Psoas muscle (tissue), 8 donors: Measurements from ENCODE around the gene MRPS26. TPM values are rescaled to one million over a fixed set of nuclear protein-coding genes. Genes with fewer than 3 reads are reported as not detected.

Experiments used
- ATAC-seq, 4 donors: fragments of 200-7000 bp; cut with Tn5 transposase; one replicate each; pipeline ENCODE4 v1.9.1; 2020; ENCODE audit warnings: moderate library complexity in 3 of 4, mild to moderate bottlenecking in 2 of 4
- DNase-seq, 2 donors: peaks; one replicate each; pipeline ENCODE4 v3.0.0-alpha.2; 2020
- H3K27ac ChIP-seq: fragments of 200-600 bp; one replicate; pipeline ENCODE4 v1.8.0; 2022
- H3K27me3 ChIP-seq, 3 donors: fragments of 200-600 bp in 1 of 3; one replicate each; pipeline versions ENCODE4 v1.6.1 to v1.8.0; 2013 to 2022; ENCODE audit warnings: low read length in 2 of 3, mild to moderate bottlenecking in 2 of 3, moderate library complexity in 1 of 3; ENCODE audit not compliant: insufficient read depth in 3 of 3
- H3K36me3 ChIP-seq, 2 donors: fragments of 200-600 bp in 1 of 2; one replicate each; pipeline versions ENCODE4 v1.6.1 to v1.8.0; 2013 to 2022; ENCODE audit warnings: low read depth in 1 of 2, mild to moderate bottlenecking in 1 of 2, moderate library complexity in 1 of 2; ENCODE audit not compliant: insufficient read depth in 1 of 2
- H3K4me1 ChIP-seq: fragments of 200-600 bp; one replicate; pipeline ENCODE4 v1.8.0; 2022
- H3K4me3 ChIP-seq: fragments of 200-600 bp; one replicate; pipeline ENCODE4 v1.8.0; 2022; ENCODE audit warnings: mild to moderate bottlenecking
- H3K9me3 ChIP-seq: fragments of 200-600 bp; one replicate; pipeline ENCODE4 v1.8.0; 2022
- CTCF ChIP-seq: fragments of 200-600 bp; IDR thresholded peaks from one replicate; pipeline ENCODE4 v1.8.0; 2022; ENCODE audit warnings: antibody characterized with exemption
- WGBS, 3 donors: extraction: QIAGEN DNeasy Blood & Tissue Kit; methylation state at CpG; one replicate each; pipeline versions ENCODE4 v1.1.6 to v1.1.7; 2013; 5-methylcytosine and 5-hydroxymethylcytosine counted together
- intact Hi-C, 2 donors: fragments of 100-400 bp; cut with DNase I; formaldehyde crosslinking; loops; one replicate each; pipeline versions ENCODE4 v1.11.0 to v1.14.2; 2022
- long read RNA-seq, 2 donors: library from polyadenylated mRNA; unstranded; transcript quantifications; one replicate each; pipeline ENCODE4 v2.0.0, GENCODE V29; 2021
- polyA plus RNA-seq, 3 donors: library from polyadenylated mRNA; stranded (reverse); fragments of 200-250 nt; gene quantifications; one replicate each; pipeline ENCODE4 v1.2.3, GENCODE V29; 2013
- total RNA-seq, 4 donors: library from RNA; stranded (reverse); fragmentation: NEBNext Ultra II Directional in 2 of 4; extraction: Animal tissue kit (Norgen Biotek cat#: 25700) in 2 of 4; gene quantifications; one replicate each; pipeline versions ENCODE4 v1.2.1 to v1.2.4, GENCODE V29; 2021 to 2023
- donor health status: healthy with polysubstance abuse.
- donor health status: DM: no; HTN: no; CAD: no; lungs with moderate emphysema.
- donor health status: Bipolar disorder and iron deficiency.
- donor health status: healthy.
- donor health status: DM: yes; HTN: yes; CAD: no.
- donor health status: DM: no; HTN: no; CAD: no.
- donor health status: DM: no; HTN: no; CAD: no.
- donor health status: DM: yes; HTN: yes; CAD: no.

Gene MRPS26
- total RNA-seq (10 to 100 TPM; 42.8 to 49.0 (median 44.7) TPM), polyA plus RNA-seq (100 to 1,000 TPM in 1 of 3 donors, 10 to 100 TPM in 2; 51.6 to 150 (median 68.7) TPM)
- long read RNA-seq, donor 1, transcript MRPS26-201 (4 exons, 1,127 nt): major isoform, 52 of 58 reads
- long read RNA-seq, donor 1, partial matches to known transcripts: 4 of 58 reads
- long read RNA-seq, donor 1, other reads (novel, unspliced or antisense): 2 of 58 reads
- long read RNA-seq, donor 2, transcript MRPS26-201 (4 exons, 1,127 nt): major isoform, 112 of 121 reads
- long read RNA-seq, donor 2, partial matches to known transcripts: 5 of 121 reads
- long read RNA-seq, donor 2, other reads (novel, unspliced or antisense): 4 of 121 reads

DNA sequence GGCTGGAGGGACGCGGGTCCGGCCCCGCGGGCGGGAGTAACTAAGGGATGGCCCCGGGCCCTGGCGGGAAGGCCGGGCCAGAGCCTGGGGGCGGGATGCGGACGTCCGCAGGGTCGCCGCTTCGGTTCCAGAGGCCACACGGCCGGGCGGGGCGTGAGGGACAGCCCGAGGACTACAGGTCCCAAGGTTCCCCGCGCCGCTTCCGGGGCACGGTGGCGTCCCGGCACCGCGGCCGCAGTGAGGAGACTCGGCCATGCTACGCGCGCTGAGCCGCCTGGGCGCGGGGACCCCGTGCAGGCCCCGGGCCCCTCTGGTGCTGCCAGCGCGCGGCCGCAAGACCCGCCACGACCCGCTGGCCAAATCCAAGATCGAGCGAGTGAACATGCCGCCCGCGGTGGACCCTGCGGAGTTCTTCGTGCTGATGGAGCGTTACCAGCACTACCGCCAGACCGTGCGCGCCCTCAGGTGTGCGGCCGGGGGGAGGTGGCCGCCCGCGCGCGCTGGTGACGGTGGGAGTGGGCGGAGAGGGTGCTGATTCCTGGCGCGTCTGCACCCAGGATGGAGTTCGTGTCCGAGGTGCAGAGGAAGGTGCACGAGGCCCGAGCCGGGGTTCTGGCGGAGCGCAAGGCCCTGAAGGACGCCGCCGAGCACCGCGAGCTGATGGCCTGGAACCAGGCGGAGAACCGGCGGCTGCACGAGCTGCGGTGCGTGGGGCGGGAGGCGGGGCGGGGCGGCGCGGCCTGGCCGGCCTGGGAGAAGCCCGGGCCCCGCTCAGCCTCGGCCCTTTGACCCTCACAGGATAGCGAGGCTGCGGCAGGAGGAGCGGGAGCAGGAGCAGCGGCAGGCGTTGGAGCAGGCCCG lies at the start of gene MRPS26:
MRPS26 (plus strand) TSS at position 237 of the 861 bp plus-strand sequence; CDS start at position 254, 17 bp downstream.
- Histone ChIP-seq H3K4me3 (peak within 1 kb of the TSS; percentile 98), H3K9me3 (no peaks in the 10 kb centered on the region), H3K27ac (peak within 1 kb of the TSS; percentile 94), H3K36me3 (peaks cover 5 to 36% of the 10 kb centered on the region in 2 donors), H3K27me3 (no peaks in the 10 kb centered on the region), H3K4me1 (peaks cover 7% of the 10 kb centered on the region)
- ATAC-seq (peak; percentile 95 to 96 (median 96)), DNase-seq (peak; percentile 94 to 95)
- TF ChIP-seq CTCF: no peak
- intact Hi-C loops: loop anchor here in 1 of 2 donors (10.0 kb wide), 1 partner anchor 159 kb away; the partner anchor contains the start of genes DDRGK1 and ITPA
- 0 to 1% (median 0%) methylated on average over 77 to 104 of the region's 104 CpGs for WGBS, 3 donors

DNA sequence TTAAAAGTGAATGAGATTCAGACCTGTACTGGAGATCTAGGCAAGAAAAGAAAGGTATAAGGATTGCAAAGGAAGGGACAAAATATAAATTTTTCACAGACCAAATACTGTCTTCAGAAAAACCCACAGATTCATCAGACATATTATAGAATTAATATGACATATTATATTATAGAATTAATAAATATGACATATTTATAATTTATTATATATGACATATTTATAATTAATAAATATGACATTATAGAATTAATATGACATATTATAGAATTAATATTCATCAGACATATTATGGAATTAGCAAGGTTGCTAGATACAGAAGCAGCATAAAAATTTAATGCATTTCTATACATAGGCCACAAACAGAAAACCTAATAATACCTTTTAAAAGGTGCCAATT lies 47.1 kb upstream of the MRPS26 start:
- H3K36me3 ChIP-seq: peaks cover 0 to 45% of the 10 kb centered on the region in 2 donors
- intact Hi-C loops: no loop called here
- no peak for ATAC-seq

DNA sequence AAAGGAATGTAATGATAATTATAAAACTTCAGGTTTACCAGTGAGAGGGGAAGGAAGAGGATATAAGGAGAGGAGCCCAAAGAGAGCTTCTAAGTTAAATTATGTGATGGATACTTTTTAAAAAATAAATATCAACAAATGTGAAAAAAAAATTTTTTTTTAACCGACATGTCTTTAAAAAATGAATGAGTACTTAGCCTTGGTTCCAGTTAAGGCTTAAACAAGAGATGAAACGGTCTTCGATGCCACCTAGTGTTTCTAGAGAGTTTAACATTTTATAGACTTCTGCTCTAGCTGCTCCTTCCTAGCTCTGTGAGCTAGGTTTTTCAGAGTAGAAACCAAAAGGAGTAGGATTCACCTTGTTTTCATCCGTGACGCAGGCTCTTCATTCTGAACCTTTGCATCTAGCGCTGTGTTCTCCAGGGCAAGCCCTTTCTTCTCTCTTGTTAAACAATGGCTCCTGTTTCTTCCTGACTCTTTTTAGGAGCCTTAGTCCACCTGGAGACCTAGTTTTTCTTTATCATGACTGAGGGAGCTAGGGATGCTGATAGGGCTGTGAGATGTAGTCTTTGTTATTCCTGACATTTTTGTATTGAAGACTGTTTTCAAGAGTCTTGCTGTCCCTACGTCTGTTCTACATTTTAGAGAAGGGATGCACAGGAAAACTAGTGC lies 44.9 kb upstream of the MRPS26 start:
- Histone ChIP-seq H3K27me3 (no peaks in the 10 kb centered on the region), H3K4me3 (no peak overlapping the region), H3K4me1 (no peaks in the 10 kb centered on the region), H3K36me3 (peaks cover 0 to 43% of the 10 kb centered on the region in 2 donors), H3K9me3 (no peaks in the 10 kb centered on the region), H3K27ac (no peak overlapping the region)
- peak; percentile 67 for TF ChIP-seq CTCF
- WGBS, 3 donors: 47 to 57% (median 51%) methylated on average over 7 of the region's 7 CpGs
- intact Hi-C loops: loop anchor here in 1 of 2 donors (10.0 kb wide), 1 partner anchor 246 kb away; no protein-coding TSS in a partner anchor
- no peak for DNase-seq
- peak in 3 of 4 donors; percentile 57 to 91 (median 81) for ATAC-seq

More for the DNA sequence above, 47.1 kb upstream of the MRPS26 start:
- no peaks in the 10 kb centered on the region for H3K27me3 ChIP-seq
- H3K4me3 ChIP-seq: no peak overlapping the region
- no peak for TF ChIP-seq CTCF
- DNase-seq: no peak
- no peak overlapping the region for H3K27ac ChIP-seq
- H3K9me3 ChIP-seq: no peaks in the 10 kb centered on the region
- H3K4me1 ChIP-seq: no peaks in the 10 kb centered on the region

DNA sequence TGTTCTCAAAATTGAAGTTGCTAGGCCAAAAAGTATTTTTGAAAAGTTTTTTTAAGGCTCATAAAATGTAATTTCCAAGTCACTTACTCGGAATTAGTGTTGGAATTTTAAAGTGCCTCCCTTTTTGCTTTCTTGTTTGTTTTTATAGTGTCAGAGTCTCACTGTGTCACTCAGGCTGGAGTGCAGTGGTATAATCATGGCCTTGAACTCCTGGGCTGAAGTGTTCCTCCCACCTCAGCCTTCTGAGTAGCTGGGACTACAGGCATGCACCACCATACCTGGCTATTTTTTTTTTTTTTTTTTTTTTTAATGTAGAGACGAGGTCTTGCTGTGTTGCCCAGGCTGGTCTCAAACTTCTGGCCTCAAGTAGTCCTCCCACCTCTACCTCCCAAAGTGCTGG lies 42.4 kb upstream of the MRPS26 start:
- Histone ChIP-seq H3K9me3 (no peaks in the 10 kb centered on the region), H3K27ac (no peak overlapping the region), H3K27me3 (no peaks in the 10 kb centered on the region), H3K36me3 (peaks cover 7 to 54% of the 10 kb centered on the region in 2 donors), H3K4me1 (no peaks in the 10 kb centered on the region), H3K4me3 (no peak overlapping the region)
- WGBS, 3 donors: 72 to 97% (median 96%) methylated on average over 2 of the region's 2 CpGs
- TF ChIP-seq CTCF: no peak
- DNase-seq (no peak), ATAC-seq (no peak)
- intact Hi-C loops: loop anchor here in 1 of 2 donors (10.0 kb wide), 1 partner anchor 249 kb away; no protein-coding TSS in a partner anchor
